K562 (cell line): Measurements from ENCODE around the gene RRP7A. TPM values are rescaled to one million over a fixed set of nuclear protein-coding genes. Genes with fewer than 3 reads are reported as not detected.

ENCODE experiments used
- CBFB ChIP-seq: sonication (generic); formaldehyde crosslinking; IDR thresholded peaks from 2 replicates; pipeline ENCODE4 v1.4.0; 2020; ENCODE audit warnings: mild to moderate bottlenecking, missing genetic modification reagents
- CLOCK ChIP-seq: fragments of 250-450 bp; sonication (Bioruptor Pico); IDR thresholded peaks from 2 replicates; pipeline ENCODE4 v1.4.0; 2020; ENCODE audit warnings: mild to moderate bottlenecking, moderate library complexity, borderline replicate concordance
- DDX20 ChIP-seq: fragments of 450-650 bp; IDR thresholded peaks from 2 replicates; pipeline ENCODE4 v1.6.1; 2016; ENCODE audit warnings: missing genetic modification characterization, low read depth, mild to moderate bottlenecking, missing compliant biosample characterization, moderate library complexity
- ELF1 ChIP-seq: fragments of 200-800 bp; sonication (Bioruptor generic); IDR thresholded peaks from 2 replicates; pipeline ENCODE4 v1.6.1; 2016; ENCODE audit warnings: missing genetic modification characterization, missing compliant biosample characterization
- LARP7 ChIP-seq: fragments of 450-650 bp; IDR thresholded peaks from 2 replicates; pipeline ENCODE4 v1.6.1; 2016
- MXD1 ChIP-seq: fragments of 250-450 bp; sonication (Bioruptor Pico); IDR thresholded peaks from 2 replicates; pipeline ENCODE4 v1.8.0; 2021; ENCODE audit warnings: borderline replicate concordance, mild to moderate bottlenecking, moderate library complexity; ENCODE audit not compliant: poor library complexity, severe bottlenecking
- PKNOX1 ChIP-seq: fragments of 450-650 bp; IDR thresholded peaks from 2 replicates; pipeline ENCODE4 v1.6.1; 2016
- RAD21 ChIP-seq, 2 experiments: fragments of 250-450 bp in 1 of 2; fragments of 450-650 bp in 1 of 2; sonication (Bioruptor Pico) in 1 of 2; formaldehyde crosslinking in 1 of 2; IDR thresholded peaks in 1 of 2; conservative IDR thresholded peaks in 1 of 2; 2 replicates each; pipeline versions ENCODE4 v1.4.0 to v1.8.0; 2020 to 2022; ENCODE audit warnings: mild to moderate bottlenecking in 2 of 2, moderate library complexity in 1 of 2
- RBFOX2 ChIP-seq: fragments of 200-400 bp; formaldehyde crosslinking; IDR thresholded peaks from 2 replicates; pipeline ENCODE4 v1.6.1; 2017; ENCODE audit warnings: low read depth, mild to moderate bottlenecking, low read length, moderate library complexity
- ZNF347 ChIP-seq: fragments of 450-650 bp; formaldehyde crosslinking; IDR thresholded peaks from 2 replicates; pipeline ENCODE4 v1.4.0; 2020; ENCODE audit warnings: low read depth, mild to moderate bottlenecking, moderate library complexity
- ZNF511 ChIP-seq: sonication (generic); formaldehyde crosslinking; IDR thresholded peaks from 2 replicates; pipeline ENCODE4 v1.8.0; 2022; ENCODE audit warnings: mild to moderate bottlenecking, missing genetic modification reagents
- ZNF57 ChIP-seq: fragments of 450-650 bp; formaldehyde crosslinking; IDR thresholded peaks from 2 replicates; pipeline ENCODE4 v1.4.0; 2020; ENCODE audit warnings: mild to moderate bottlenecking, moderate library complexity
- ZNF707 ChIP-seq: fragments of 250-450 bp; sonication (Bioruptor Pico); conservative IDR thresholded peaks from 2 replicates; pipeline ENCODE4 v1.8.0; 2022; ENCODE audit warnings: inconsistent platforms, mild to moderate bottlenecking, moderate library complexity
- polyA plus RNA-seq, 8 experiments: library from polyadenylated mRNA; depleted of rRNA in 4 of 8; stranded (reverse) in 5 of 8; unstranded in 3 of 8; fragments of >200 nt; fragmentation: Nextera tagmentation in 2 of 8; fragmentation: Illumina TruSeq in 1 of 8; extraction: Ambion mirVana in 2 of 8; extraction: Trizol in 1 of 8; gene quantifications; 2 replicates each; pipeline versions ENCODE4 v1.2.1 to v1.2.3, GENCODE V29; 2011 to 2014; ENCODE audit warnings: inconsistent platforms in 1 of 8, missing spikeins in 1 of 8
- total RNA-seq, 7 experiments: library from RNA; depleted of rRNA in 6 of 7; stranded (reverse); fragments of >200 nt in 6 of 7; fragmentation: Illumina TruSeq in 2 of 7; extraction: Trizol in 2 of 7; gene quantifications; 2 replicates each; pipeline versions ENCODE4 v1.2.1 to v1.2.3, GENCODE V29; 2011 to 2021; ENCODE audit warnings: low replicate concordance in 1 of 7

Gene RRP7A
- total and polyA plus RNA-seq, 9 of the 15 experiments (the other 6 are each of a cell fraction or from before 2014, with no cell fraction given), result 3.4 to 74.1 (median 40.3) TPM

GRCh38 chr22:42511401-42511891 lies 8.2 kb downstream of the RRP7A start (continued):
- no peak for TF ChIP-seq MXD1 (CRISPR knock-in tag)
- no peak for TF ChIP-seq ZNF707 (CRISPR knock-in tag)
- no peak for TF ChIP-seq ELF1 (tag)
- TF ChIP-seq DDX20 (tag), result no peak
- no peak for TF ChIP-seq LARP7
- TF ChIP-seq CLOCK (CRISPR knock-in tag), result no peak
- TF ChIP-seq ZNF57 (CRISPR knock-in tag), result no peak
- TF ChIP-seq RAD21 (CRISPR knock-in tag; conservative IDR thresholded peaks at IDR 0.05 in 1 of 2, IDR thresholded peaks at IDR 0.05 in 1 of 2), result no peak
- TF ChIP-seq RBFOX2, result peak; percentile 55
- no peak for TF ChIP-seq PKNOX1
- no peak for TF ChIP-seq CBFB (CRISPR knock-in tag)
- no peak for TF ChIP-seq ZNF347
- no peak for TF ChIP-seq ZNF511
